GM21723 (cell line): ENCODE results near the gene BNIPL.

Experiments
- ATAC-seq: cut with Tn5 transposase; IDR thresholded peaks from one replicate; pipeline ENCODE4 v1.9.1; 2021; ENCODE audit warnings: mild to moderate bottlenecking, moderate library complexity; ENCODE audit not compliant: unreplicated experiment

BNIPL gene

DNA sequence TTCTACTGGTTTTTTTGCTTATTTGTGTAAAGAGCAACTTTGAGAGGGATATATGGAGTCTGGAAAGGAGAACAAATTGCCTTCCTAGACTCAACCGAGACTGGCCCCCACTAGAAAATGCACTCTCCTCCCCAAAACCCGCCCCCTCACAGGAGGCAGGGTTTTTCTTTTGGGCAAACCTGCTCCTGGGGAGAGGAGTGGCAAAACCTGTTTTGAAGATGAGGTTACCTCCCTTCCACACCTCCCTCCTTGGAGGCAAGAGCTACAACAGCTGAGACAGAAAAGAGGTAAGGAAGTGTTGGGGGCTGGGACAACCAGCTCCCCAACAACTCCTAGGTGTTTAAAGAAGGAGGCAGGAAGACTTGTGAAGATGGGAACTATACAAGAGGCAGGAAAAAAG lies at the start of gene BNIPL:
Gene BNIPL (plus strand): TSS at position 231 of the 400 bp plus-strand sequence. CDS start 140 bp downstream, at position 371.
- no peak for ATAC-seq

- ATAC-seq: no peak
Measured at GRCh38 chr1:150987924-150988323, 48.5 kb upstream of the BNIPL start.

- no peak for ATAC-seq
Measured at GRCh38 chr1:150992626-150993025, 43.8 kb upstream of the BNIPL start.

- no peak for ATAC-seq
Measured at GRCh38 chr1:150994248-150994647, 42.1 kb upstream of the BNIPL start.

- no peak for ATAC-seq
Measured at GRCh38 chr1:150995460-150995859, 40.9 kb upstream of the BNIPL start.

DNA sequence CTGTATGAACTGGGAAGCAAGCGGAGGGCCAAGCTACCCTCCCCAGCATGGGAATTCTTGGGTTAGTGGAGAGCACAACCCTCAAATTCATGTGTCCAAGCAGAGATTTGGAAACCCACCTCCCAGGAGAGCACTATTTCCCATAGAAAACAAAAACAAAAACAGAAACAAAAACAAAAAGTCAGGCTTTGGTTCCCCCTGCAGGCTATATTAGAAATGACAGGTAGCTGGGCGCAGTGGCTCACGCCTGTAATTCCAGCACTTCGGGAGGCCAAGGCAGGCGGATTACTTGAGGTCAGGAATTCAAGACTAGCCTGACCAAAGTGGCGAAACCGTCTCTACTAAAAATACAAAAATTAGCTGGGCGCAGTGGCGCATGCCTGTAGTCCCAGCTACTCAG lies 40.5 kb upstream of the BNIPL start:
- ATAC-seq: no peak

DNA sequence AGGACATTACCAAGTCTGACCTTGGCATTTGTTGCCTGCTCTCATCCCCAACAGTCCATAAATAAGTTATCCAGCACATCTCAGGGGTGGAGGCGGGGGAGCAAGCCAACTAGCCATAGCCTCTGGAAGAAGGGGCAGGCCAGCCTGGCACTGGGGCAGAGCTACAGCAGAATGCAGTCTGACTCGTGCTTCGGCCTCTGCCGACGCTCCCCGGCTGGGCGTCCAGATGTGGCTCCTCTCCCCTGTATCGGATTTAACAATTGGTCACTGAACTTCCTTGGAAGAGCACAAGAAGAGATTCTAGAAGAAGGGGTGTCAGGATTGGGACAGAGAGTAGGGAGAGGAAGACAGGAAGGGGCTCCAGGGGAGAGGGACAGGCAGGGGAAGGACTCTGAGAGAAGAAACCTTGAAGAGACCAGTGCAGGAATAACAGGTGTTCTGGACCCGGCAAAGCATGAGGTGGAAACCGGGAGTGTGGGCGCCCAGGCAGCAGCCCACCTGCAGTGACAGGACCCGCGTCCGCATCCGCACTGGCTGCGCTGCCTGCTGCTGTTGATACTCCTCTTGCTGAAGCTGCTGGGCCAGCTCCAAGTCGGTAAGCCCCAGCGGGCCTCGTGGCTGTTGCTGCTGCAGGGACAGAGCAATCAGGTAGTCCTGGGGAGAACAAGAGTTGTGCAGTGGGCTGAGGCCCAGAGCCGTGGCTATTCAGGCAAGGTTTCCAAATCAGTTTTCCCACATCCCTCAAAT lies 39.1 kb upstream of the BNIPL start:
- no peak for ATAC-seq

DNA sequence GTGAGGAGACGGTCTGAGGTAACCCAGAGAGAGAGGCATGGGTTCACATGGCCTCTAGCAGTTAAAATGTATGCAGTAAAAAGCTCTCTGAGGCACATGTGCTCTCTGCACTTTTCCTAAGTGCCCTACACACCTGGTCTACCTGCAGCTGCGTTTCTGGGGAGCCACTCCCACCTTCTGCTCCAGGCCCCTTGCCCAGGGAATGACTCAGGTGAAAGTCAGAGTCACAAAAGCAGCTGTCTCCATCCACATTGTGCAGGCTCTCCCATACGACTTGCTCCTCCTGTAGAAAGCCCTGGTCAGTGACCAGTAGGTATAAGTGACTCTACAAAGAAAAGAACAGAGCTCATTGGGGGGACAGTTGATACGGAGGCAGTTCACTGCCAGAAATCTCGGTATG lies 38.4 kb upstream of the BNIPL start:
- ATAC-seq: no peak

GRCh38 chr1:150999051-150999674 lies 37.2 kb upstream of the BNIPL start:
- no peak for ATAC-seq

- ATAC-seq: no peak
Measured at GRCh38 chr1:150999926-151000325, 36.5 kb upstream of the BNIPL start.

DNA sequence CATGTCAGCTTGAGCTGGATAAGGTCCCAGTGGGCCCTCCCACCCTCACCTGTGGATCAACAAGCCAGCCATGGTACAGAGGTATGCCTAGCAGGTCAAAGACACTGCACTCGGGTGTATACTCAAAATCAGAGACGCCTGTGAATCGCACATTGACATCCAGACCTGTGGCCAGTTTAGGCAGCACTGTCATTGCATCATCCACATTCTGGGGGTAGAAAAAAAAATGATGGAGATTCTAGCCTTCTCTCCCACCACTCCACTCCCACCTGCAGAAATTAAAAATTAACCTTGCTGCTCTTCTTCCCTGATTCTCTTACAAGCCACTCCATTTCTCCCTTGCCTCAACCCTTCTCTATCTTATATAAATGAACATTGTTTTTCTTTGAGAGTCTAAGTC lies 36.0 kb upstream of the BNIPL start:
- ATAC-seq: no peak

DNA sequence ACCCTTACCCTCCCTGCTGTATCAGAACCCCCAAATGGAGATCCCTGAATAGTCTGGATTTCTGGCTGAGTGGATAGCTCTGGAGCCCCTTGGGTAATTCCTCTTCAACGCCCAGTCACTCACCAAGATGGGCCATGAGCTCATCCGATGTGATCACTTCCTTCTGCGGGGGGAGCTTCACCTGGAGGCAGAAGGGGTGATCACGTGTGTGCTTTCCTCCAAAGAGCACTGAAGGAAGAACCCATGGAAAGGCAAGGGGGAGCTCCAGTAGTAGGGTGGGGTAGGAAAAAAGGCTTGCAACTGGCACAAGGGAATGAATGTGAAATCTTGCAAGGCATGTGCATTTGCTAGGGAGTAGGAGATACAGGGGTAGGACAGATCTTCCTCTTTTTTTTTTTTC lies 34.8 kb upstream of the BNIPL start:
- no peak for ATAC-seq

DNA sequence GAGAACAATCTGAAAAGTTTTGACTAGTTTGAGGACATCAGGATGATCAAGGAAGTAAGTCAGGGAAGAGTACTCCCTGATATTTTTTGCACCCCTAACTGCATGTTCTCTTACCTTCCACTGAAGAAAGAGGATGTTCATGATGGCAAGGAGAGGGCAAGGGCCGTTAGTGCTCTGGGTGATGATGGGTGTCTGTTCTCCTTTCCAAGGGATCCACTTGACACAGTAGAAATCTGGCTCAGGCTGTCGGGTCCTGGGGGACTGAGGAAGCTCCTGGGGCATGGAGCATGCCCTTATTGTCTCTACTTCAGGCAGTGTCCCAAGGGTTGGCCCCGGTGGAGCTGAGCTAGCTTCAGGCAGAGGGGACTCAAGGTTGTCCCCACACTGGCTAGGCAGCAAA lies 34.3 kb upstream of the BNIPL start:
- ATAC-seq: no peak

DNA sequence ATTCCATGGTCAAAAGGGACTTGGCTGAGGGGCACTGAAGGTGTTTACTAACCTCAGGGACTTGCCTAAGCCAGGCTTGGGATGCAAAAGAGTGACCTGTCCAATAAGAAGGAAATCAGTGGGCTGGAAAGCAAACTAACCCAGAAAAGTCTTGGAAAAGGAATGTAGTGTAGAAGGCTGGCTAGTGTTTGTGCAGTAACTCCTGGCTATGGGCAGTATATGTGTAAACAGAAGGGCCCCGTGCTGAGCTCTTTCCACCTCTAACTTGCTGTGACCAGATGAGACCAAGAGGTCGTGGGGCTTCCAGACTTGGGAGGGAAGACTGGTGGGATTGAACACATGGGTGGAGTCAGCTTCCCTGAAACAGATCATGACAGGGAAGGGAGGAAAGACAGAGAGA lies 33.8 kb upstream of the BNIPL start:
- ATAC-seq: no peak

- ATAC-seq: no peak
Measured at GRCh38 chr1:151003180-151003579, 33.2 kb upstream of the BNIPL start.

- ATAC-seq: no peak
Measured at GRCh38 chr1:151005729-151006319, 30.6 kb upstream of the BNIPL start.

DNA sequence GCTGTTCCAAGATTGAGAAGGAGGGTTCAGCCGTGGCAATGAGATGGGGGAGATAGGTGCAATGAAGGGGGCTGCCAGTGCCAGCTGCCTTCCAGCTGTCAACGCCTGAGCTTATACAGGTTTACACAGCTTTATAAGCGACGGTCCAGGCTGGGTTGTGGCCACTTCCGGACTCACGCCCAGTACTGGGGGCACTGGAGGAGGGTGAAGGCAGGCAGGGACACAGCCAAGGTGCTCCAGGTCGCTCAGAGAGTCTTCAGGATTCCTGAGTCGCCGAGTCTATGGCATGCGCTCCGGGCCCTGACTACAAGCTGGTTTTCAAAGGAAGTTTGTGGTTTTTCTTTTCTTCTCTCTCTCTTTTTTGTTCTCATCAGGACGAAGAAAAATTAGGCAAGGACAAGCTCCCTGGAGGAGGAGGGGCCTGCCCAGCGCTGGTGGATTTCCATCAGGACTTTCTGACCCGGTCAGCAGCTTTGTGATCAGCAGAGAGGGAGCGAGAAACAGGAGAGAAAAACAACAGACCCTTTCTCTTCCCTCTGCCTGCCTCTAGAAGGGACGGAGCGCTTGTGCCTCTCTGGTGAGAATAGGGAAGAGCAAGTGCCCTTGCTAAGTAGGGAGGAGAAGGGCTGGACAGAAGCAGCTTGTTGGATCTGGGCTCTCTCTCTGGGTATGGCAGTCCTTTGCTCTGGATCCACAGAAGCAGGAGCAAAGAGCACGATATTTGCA lies 29.9 kb upstream of the BNIPL start, which contains the start of gene MINDY1:
Gene MINDY1 (minus strand): TSS at position 576 of the 726 bp plus-strand sequence. CDS start 4,285 bp downstream, outside the sequence.
- no peak for ATAC-seq

- ATAC-seq: no peak
Measured at GRCh38 chr1:151007853-151008243, 28.5 kb upstream of the BNIPL start.

GRCh38 chr1:151008244-151009205 lies 27.9 kb upstream of the BNIPL start, which contains the start of gene PRUNE1:
TSS of gene PRUNE1 (plus strand) at chr1:151008449. CDS start at chr1:151008633, 184 bp downstream.
- ATAC-seq: peak; percentile 73

GRCh38 chr1:151009206-151009587 lies 27.2 kb upstream of the BNIPL start:
- no peak for ATAC-seq
